ENCODE measurements around the gene CAMP. TPM values are rescaled to one million over a fixed set of nuclear protein-coding genes. Genes with fewer than 3 reads are reported as not detected.

Gene CAMP
- total and polyA plus RNA-seq, 2 experiments from 2014 or later, result not detected

DNA sequence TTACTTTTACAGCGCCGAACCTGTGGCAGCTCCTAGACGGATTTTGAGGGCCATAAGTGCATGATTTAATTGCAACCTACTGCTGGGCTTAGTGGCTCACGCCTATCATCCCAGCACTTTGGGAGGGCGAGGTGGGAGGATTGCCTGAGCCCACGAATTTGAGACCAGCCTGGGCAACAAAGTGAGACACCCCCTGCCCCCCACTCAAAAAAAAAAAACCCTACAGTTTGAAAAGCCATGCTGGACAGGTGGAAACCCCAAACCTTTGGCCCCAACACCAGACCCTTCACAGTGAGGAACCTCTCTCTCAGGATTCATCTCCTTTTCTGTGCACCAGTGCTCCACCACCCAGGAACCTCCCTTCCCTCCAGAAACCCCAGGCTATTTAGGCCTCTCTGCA, 34.0 kb upstream of the CAMP start:
- Histone ChIP-seq H3K36me3 (replicated peaks; ENCODE audit: insufficient read depth, low read depth) (no peaks in the 10 kb centered on the region), H3K9me3 (ENCODE audit: low read depth) (no peaks in the 10 kb centered on the region), H3K4me3 (no peak overlapping the region), H3K79me2 (peaks cover 29% of the 10 kb centered on the region), H3K27me3 (no peaks in the 10 kb centered on the region), H4K20me1 (ENCODE audit: insufficient read depth, poor library complexity, severe bottlenecking) (no peaks in the 10 kb centered on the region), H3K9me2 (replicated peaks; ENCODE audit: insufficient read depth) (no peaks in the 10 kb centered on the region), H3K4me1 (ENCODE audit: insufficient read depth) (peaks cover 11% of the 10 kb centered on the region), H3K4me2 (no peak overlapping the region), H2AFZ (peak overlapping the region; percentile 82), H3K27ac (no peak overlapping the region)
- no peak for TF ChIP-seq EZH2phosphoT487 (IDR thresholded peaks at IDR 0.05; ENCODE audit: low read depth, severe bottlenecking, unreplicated experiment)
- TF ChIP-seq EZH2 (IDR thresholded peaks at IDR 0.05; ENCODE audit: borderline replicate concordance), result no peak
- TF ChIP-seq, protein P1, sequence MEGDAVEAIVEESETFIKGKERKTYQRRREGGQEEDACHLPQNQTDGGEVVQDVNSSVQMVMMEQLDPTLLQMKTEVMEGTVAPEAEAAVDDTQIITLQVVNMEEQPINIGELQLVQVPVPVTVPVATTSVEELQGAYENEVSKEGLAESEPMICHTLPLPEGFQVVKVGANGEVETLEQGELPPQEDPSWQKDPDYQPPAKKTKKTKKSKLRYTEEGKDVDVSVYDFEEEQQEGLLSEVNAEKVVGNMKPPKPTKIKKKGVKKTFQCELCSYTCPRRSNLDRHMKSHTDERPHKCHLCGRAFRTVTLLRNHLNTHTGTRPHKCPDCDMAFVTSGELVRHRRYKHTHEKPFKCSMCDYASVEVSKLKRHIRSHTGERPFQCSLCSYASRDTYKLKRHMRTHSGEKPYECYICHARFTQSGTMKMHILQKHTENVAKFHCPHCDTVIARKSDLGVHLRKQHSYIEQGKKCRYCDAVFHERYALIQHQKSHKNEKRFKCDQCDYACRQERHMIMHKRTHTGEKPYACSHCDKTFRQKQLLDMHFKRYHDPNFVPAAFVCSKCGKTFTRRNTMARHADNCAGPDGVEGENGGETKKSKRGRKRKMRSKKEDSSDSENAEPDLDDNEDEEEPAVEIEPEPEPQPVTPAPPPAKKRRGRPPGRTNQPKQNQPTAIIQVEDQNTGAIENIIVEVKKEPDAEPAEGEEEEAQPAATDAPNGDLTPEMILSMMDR (IDR thresholded peaks at IDR 0.05; ENCODE audit: poor library complexity), result no peak
- WGBS (ENCODE audit: low lambda C conversion rate, missing lambda C conversion rate), result 85% methylated on average over 6 of the region's 6 CpGs
- no peak for DNase-seq (ENCODE audit: low spot score)

DNA sequence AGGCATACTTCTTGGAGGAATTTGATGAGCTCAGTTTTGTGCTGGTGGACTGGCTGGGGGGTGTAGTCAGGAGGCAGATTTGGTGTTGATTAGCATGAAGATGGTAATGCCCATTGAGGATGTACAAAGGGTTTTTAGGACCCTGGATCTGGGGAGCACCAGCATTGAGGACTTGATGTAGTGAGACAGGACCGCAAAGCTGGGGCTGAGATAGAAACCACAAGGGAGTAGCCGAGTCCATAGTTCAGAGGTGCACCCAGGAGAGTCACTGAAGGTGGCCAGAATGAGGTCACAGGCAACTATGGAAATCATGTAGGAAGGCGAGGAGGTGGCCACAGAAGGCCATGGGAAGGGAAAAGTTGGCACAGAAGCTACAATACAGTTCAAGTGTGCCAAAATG, 32.4 kb upstream of the CAMP start:
- Histone ChIP-seq H3K9me3 (ENCODE audit: low read depth) (no peaks in the 10 kb centered on the region), H3K4me3 (no peak overlapping the region), H3K27ac (no peak overlapping the region), H3K79me2 (peaks cover 15% of the 10 kb centered on the region), H2AFZ (no peak overlapping the region), H3K4me2 (no peak overlapping the region), H3K9me2 (replicated peaks; ENCODE audit: insufficient read depth) (no peaks in the 10 kb centered on the region), H3K36me3 (replicated peaks; ENCODE audit: insufficient read depth, low read depth) (no peaks in the 10 kb centered on the region), H3K27me3 (no peaks in the 10 kb centered on the region), H4K20me1 (ENCODE audit: insufficient read depth, poor library complexity, severe bottlenecking) (no peaks in the 10 kb centered on the region), H3K4me1 (ENCODE audit: insufficient read depth) (peaks cover 11% of the 10 kb centered on the region)
- 79% methylated on average over 3 of the region's 3 CpGs for WGBS (ENCODE audit: low lambda C conversion rate, missing lambda C conversion rate)
- TF ChIP-seq EZH2phosphoT487 (IDR thresholded peaks at IDR 0.05; ENCODE audit: low read depth, severe bottlenecking, unreplicated experiment) (no peak), EZH2 (IDR thresholded peaks at IDR 0.05; ENCODE audit: borderline replicate concordance) (no peak)
- TF ChIP-seq, protein P1 (IDR thresholded peaks at IDR 0.05; ENCODE audit: poor library complexity), result no peak
- DNase-seq (ENCODE audit: low spot score), result peak; percentile 40

DNA sequence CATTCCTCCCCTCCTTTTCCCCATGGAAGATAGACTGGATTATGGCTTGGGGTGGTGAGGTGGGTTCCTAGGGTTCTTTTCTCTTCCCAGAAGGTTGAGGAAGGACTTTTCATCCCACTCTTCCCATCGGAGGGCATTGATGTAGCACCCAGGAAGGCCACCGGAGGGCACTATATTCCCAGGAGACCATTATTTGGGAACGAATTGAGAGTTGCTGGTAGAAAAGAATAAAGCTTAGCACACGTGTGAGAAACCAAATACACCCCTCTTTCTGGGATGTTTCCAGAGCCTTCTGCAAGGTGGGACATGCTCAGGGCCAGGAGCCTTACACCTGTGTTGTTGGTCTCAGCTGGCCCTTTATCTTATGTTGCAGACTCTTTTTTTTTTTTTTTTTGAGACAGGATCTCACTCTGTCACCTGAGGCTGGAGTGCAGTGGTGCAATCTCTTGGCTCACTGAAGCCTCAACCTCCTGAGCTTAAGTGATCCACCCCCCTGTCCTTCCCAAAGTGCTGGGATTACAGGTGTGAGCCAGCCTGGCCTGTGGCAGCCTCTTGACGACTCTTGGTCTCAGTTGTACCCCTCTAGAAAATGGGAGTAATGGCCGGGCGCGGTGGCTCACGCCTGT, 28.7 kb upstream of the CAMP start:
- H2AFZ ChIP-seq, result no peak overlapping the region
- H3K4me1 ChIP-seq (ENCODE audit: insufficient read depth), result no peaks in the 10 kb centered on the region
- no peaks in the 10 kb centered on the region for H3K9me2 ChIP-seq (replicated peaks; ENCODE audit: insufficient read depth)
- H3K79me2 ChIP-seq, result no peaks in the 10 kb centered on the region
- H3K4me2 ChIP-seq, result no peak overlapping the region
- WGBS (ENCODE audit: low lambda C conversion rate, missing lambda C conversion rate), result 52% methylated on average over 9 of the region's 9 CpGs
- no peaks in the 10 kb centered on the region for H3K9me3 ChIP-seq (ENCODE audit: low read depth)
- peak; percentile 77 for DNase-seq (ENCODE audit: low spot score)
- no peaks in the 10 kb centered on the region for H3K36me3 ChIP-seq (replicated peaks; ENCODE audit: insufficient read depth, low read depth)
- no peak overlapping the region for H3K4me3 ChIP-seq
- TF ChIP-seq, protein P1 (IDR thresholded peaks at IDR 0.05; ENCODE audit: poor library complexity), result peak; percentile 81
- no peak for TF ChIP-seq EZH2 (IDR thresholded peaks at IDR 0.05; ENCODE audit: borderline replicate concordance)
- H4K20me1 ChIP-seq (ENCODE audit: insufficient read depth, poor library complexity, severe bottlenecking), result no peaks in the 10 kb centered on the region
- H3K27me3 ChIP-seq, result no peaks in the 10 kb centered on the region
- H3K27ac ChIP-seq, result no peak overlapping the region
